ENCODE results near the gene CEP97.
"Not testable (repeated sequence)": the region's sequence is repeated elsewhere in the genome, so short reads cannot be mapped to it uniquely, and the experiment has no call there.

CEP97 gene

GRCh38 chr3:101701696-101702634 lies 22.4 kb upstream of the CEP97 start:
- DNase-seq (ENCODE audit: low read depth): no peak

- no peak for DNase-seq (ENCODE audit: low read depth)
Measured at GRCh38 chr3:101702726-101703125, 21.7 kb upstream of the CEP97 start.

GRCh38 chr3:101703169-101703568 lies 21.2 kb upstream of the CEP97 start:
- DNase-seq (ENCODE audit: low read depth): no peak

DNA sequence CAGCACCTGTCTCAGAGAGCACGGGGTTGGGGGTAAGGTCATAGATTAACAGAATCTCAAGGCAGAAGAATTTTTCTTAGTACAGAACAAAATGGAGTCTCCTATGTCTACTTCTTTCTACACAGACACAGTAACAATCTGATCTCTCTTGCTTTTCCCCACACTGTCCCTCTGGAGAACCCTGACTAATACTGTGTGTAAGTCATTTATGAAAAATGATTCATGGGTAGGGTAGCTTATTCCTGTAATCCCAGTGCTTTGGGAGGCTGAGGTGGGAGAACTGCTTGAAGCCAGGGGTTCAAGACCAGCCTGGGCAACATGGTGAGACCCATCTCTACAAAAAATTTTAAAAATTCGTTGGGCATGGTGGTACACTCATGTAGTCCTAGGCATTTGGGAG lies 19.8 kb upstream of the CEP97 start:
- not testable (repeated sequence) for DNase-seq (ENCODE audit: low read depth)

GRCh38 chr3:101709126-101709525 lies 15.3 kb upstream of the CEP97 start:
- no peak for DNase-seq (ENCODE audit: low read depth)

DNA sequence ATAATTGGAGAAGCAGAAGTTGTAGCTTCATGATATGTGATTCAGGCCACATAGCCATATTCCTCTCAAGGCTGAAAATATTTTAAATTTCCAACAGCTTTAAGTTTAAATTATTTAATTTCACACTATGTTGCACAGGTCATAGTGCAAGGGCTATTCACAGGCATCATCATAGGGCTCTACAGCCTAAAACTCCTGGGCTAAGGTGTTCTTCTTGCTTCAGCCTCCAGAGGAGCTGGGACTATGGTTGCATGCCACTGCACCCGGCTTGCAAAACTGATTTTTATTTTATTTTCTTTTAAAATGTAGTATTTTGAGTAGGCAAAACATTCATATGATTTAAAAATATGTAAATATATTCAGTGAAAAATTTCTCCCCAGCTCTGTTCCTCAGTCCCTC lies 6.0 kb upstream of the CEP97 start:
- DNase-seq (ENCODE audit: low read depth): no peak

DNA sequence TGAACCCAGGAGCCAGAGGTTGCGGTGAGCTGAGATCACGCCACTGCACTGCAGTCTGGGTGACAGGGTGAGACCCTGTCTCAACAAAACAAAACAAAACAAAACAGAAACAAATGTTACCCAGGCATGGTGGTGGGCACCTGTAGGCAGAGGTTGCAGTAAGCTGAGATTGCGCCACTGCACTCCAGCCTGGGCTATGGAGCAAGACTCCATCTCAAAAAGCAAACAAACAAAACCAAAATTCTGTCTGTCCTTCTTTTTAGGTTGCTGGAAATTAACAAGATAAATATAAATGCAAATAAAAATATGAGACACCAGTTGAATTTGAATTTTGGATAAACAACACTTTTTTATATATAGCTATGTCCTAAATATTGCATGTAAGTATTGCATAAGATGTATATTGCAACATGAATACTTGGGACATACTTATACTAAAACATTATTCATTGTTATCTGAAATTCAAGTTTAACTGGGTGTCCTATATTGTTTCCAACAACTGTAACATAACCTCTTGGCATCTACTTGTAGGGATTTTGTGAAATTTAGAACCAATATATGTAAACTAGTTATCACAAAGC lies 4.7 kb upstream of the CEP97 start:
- DNase-seq (ENCODE audit: low read depth): no peak

DNA sequence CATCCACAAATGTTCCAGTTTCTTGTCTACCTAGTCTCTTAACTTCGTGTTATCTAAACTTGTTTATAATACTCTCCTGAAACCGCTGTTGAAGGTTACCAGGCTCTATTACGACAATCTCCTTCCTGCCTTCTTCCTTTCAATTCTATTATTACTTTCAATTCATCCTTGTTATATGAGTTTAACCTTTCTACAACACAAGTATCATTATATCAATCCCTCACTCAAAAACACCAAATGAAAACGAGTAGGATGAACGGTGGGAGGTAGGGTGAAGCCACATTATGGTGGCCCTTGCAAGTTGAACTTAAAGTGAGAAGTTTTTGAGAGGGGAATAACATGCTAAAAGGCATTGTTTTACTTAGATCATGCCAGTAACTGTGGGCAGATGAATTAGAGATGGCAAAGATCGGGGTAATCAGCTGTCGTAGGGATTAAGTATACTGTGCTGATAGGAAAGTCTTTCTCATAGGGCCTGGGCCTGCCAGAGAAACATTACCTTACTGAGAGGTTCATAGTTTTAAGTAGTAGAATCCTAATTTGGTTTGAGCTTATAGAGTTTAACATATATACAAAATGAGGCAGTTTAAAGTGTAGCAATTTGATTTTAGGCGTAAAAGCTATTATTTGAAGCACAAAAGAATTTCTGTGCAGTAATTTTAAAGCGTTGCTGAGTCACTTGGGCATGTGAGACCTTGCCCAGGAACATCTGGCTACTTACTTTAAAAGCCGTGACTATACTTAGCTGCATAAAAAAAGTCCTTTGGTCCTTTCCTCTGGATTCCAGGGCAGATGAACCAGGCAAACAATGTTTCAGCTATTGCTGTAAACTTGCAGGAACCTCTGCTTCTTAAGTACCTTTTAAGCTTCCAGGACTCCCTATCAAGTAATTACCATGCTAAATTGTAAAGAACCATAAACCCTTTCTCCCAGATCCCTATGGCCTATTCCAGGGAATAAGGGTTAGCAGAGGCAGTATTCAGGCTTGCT lies 3.3 kb upstream of the CEP97 start:
- no peak for DNase-seq (ENCODE audit: low read depth)

- DNase-seq (ENCODE audit: low read depth): no peak
Measured at GRCh38 chr3:101722394-101723173, 1.8 kb upstream of the CEP97 start.

DNA sequence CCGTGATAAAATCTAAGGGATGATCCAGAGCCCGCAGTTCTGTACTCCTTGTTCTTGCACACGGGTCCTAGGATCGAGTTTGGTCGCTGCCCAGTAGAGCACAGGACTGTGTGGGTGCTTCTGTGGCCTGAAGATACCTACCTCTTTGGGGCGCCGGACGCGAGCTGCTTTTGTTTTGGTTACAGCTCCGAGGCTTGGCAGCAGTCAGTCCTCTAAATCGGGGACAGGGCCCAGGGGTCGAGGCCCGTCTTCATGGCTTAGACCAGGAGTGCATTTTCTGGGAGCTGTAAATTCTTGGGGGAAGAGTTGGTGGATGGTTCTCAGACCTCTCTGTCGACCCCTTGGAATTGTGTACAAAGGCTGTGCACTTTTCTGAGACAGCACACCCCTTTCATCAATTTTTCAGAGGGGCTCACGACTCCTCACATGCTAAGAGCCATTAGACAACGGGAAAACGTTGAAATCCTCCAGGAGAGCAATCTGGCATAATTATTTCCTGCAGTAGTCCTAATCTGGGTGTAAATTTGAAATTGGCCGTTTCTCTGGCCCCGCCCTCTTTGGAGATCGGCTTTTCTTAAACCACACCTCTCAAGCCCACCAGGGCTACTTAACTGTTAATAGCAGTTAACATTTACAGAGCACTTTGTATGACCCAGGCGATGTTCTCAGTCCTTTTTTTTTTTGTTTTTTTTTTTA lies 928 bp downstream of the CEP97 start:
- peak; percentile 7 for DNase-seq (ENCODE audit: low read depth)

DNA sequence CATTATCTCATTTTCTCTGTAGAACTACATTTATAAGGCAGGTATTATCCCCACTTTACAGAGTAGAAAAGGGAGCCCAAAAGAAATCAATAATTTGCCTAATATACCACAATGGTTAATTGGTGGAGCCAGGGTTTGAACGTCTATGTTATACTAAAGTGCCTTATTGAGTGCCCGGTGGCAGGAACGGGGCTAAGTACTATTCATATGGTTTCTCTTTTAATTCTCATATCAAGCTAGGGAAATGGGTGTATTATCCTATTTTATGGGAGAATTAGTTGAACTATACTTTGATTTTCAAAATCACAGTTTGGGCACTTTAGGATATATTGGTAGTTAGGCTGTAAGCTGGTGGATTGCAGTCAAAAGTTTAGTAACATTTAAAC lies 1.5 kb downstream of the CEP97 start:
- no peak for DNase-seq (ENCODE audit: low read depth)

DNA sequence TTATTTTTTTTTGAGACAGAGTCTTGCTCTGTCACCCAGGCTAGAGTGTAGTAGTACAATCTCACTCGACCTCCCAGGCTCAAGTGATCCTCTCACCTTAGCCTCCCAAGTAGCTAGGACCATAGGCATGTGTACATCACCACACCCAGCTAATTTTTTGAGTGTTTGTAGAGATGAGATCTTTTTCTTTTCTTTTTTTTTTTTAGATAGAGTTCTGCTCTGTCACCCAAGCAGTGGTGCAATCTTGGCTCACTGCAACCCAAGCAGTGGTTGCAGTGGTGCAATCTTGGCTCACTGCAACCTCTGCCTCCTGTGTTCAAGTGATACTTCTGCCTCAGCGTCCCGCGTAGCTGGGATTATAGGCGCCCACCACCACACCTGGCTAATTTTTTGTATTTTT lies 5.2 kb downstream of the CEP97 start:
- no peak for DNase-seq (ENCODE audit: low read depth)

DNA sequence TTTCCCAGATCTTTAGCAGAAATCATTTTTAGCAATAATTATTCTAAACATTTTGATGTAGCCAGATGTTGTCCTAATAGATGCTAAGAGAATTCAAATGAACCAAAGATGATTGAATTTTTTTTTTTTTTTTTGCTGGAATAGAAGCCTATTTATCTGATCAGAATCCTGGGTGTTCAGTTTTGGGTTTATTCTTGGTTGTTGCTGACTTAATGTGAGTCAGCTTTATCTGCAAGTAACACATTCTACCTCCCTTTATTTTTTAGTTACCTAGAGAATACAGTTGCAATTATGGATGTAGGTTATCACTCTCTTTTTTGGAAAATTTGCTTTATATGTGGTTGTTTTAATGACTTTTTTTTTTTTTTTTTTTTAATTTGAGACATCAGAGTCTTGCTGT lies 6.4 kb downstream of the CEP97 start:
- no peak for DNase-seq (ENCODE audit: low read depth)

- no peak for DNase-seq (ENCODE audit: low read depth)
Measured at GRCh38 chr3:101732240-101732641, 7.8 kb downstream of the CEP97 start.

DNA sequence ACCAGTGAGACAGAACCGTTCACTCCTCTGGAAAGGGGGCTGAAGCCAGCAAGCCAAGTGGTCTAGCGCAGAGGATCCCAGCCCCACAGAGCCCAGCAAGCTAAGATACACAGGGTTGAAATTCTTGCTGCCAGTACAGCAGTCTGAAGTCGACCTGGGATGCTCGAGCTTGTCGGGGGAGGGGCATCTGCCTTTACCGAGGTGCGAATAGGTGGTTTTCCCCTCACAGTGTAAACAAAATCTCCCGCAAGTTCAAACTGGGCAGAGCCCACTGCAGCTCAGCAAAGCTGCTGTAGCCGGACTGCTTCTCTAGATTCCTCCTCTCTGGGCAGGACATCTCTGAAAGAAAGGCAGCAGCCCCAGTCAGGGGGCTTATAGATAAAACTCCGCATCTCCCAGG lies 11.4 kb downstream of the CEP97 start:
- DNase-seq (ENCODE audit: low read depth): no peak

GRCh38 chr3:101741914-101742313 lies 17.5 kb downstream of the CEP97 start:
- not testable (repeated sequence) for DNase-seq (ENCODE audit: low read depth)

GRCh38 chr3:101744811-101745210 lies 20.4 kb downstream of the CEP97 start:
- no peak for DNase-seq (ENCODE audit: low read depth)

- not testable (repeated sequence) for DNase-seq (ENCODE audit: low read depth)
Measured at GRCh38 chr3:101745934-101746333, 21.5 kb downstream of the CEP97 start.

DNA sequence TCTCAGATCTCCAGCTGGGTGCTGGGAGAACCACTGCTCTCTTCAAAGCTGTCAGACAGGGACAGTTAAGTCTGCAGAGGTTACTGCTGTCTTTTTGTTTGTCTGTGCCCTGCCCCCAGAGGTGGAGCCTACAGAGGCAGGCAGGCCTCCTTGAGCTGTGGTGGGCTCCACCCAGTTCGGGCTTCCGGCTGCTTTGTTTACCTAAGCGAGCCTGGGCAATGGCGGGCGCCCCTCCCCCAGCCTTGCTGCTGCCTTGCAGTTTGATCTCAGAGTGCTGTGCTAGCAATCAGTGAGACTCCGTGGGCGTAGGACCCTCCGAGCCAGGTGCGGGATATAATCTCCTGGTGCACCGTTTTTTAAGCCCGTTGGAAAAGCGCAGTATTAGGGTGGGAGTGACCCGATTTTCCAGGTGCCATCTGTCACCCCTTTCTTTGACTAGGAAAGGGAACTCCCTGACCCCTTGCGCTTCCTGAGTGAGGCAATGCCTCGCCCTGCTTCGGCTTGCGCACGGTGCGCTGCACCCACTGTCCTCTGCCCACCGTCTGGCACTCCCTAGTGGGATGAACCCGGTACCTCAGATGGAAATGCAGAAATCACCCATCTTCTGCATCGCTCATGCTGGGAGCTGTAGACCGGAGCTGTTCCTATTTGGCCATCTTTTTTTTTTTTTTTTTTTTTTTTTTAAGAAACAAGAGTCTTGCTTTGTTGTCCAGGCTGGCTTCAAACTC lies 29.1 kb downstream of the CEP97 start:
- DNase-seq (ENCODE audit: low read depth): peak; percentile 6

DNA sequence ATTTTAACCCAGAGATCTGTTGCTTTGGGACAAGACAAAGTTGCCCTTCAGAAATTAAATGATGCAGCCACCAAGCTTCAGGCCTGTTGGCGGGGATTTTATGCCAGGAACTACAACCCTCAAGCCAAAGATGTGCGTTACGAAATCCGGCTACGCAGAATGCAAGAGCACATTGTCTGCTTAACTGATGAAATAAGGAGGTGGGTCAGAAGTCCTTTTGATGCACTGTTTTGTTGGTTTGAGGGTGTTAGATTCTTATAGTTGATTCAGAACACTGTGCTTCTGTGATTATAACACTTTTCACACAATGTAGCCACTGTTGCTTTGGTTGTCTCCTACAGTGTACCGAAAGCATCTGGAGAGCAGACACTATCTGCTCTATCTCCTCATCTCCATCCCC lies 33.8 kb downstream of the CEP97 start:
- DNase-seq (ENCODE audit: low read depth): no peak
